Skeletal muscle tissue (tissue), 4 donors: ENCODE measurements around the gene ATP6V0D1. TPM values are rescaled to one million over a fixed set of nuclear protein-coding genes. Genes with fewer than 3 reads are reported as not detected.

Experiments used
- H3K27ac ChIP-seq: one replicate; pipeline ENCODE4 v1.7.0; 2013; ENCODE audit warnings: mild to moderate bottlenecking, low read depth, low read length, inconsistent platforms
- H3K27me3 ChIP-seq, 3 donors: one replicate each; pipeline ENCODE4 v1.7.0; 2013; ENCODE audit warnings: low read length in 3 of 3; ENCODE audit not compliant: control insufficient read depth in 3 of 3, insufficient read depth in 3 of 3
- H3K36me3 ChIP-seq, 3 donors: one replicate each; pipeline ENCODE4 v1.7.0; 2013; ENCODE audit warnings: low read length in 3 of 3; ENCODE audit not compliant: control insufficient read depth in 3 of 3, insufficient read depth in 3 of 3
- H3K4me1 ChIP-seq, 3 donors: one replicate each; pipeline ENCODE4 v1.7.0; 2013; ENCODE audit warnings: low read length in 3 of 3, mild to moderate bottlenecking in 3 of 3; ENCODE audit not compliant: control insufficient read depth in 3 of 3, insufficient read depth in 3 of 3
- H3K4me3 ChIP-seq, 3 donors: one replicate each; pipeline ENCODE4 v1.7.0; 2013; ENCODE audit warnings: low read length in 3 of 3
- H3K9ac ChIP-seq, 3 donors: one replicate each; pipeline ENCODE4 v1.7.0; 2013; ENCODE audit warnings: low read length in 3 of 3, mild to moderate bottlenecking in 3 of 3, moderate library complexity in 2 of 3, low read depth in 1 of 3
- H3K9me3 ChIP-seq, 3 donors: one replicate each; pipeline ENCODE4 v1.7.0; 2013; ENCODE audit warnings: low read length in 3 of 3; ENCODE audit not compliant: control insufficient read depth in 3 of 3
- total RNA-seq: library from RNA; depleted of rRNA; stranded (reverse); fragments of >200 nt; gene quantifications from one replicate; pipeline ENCODE4 v1.2.3, GENCODE V29; 2014
- donor health status: Osteomylitis.

The ATP6V0D1 gene
- total RNA-seq, 1 donor from 2014 or later = 46.4 TPM

DNA sequence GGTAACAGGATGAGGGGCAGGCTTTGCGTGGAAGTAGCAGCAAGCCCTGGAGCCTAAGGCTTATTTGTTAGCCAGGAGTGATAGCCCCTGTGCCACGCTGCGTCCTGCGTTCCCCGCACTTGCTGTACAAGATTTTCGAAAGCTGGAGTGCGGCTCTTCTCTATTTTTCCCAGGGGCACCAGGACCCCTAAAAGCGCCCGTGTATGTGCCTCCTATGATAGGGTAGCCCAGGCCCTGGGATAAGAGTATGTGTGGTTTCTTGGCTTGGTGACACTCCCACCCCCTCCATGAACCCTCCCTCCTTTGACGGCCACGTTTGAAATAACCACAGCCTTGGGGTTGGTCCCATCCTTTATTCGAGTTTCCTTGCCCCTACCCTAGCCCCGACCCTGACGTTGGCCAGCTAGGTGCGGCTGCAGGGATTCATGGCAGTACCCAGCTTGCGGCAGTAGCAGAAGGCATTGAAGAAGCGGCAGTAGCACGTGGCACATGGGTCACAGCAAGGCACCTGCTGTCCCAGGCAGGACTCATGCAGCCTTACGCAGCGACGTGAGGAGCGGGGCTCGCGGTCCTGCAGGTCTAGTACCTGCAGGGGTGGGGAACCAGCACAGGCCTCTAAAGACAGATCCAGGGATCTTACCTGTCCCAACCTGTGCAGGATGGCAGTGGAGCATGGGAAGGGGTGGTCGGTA, 1.4 kb upstream of the ATP6V0D1 start:
- no peaks in the 10 kb centered on the region for H3K9me3 ChIP-seq
- H3K4me3 ChIP-seq = peak overlapping the region; percentile 81 to 86 (median 83)

GRCh38 chr16:67481561-67482232, 740 bp upstream of the ATP6V0D1 start:
- Histone ChIP-seq H3K4me3 (peak overlapping the region; percentile 81 to 86 (median 83)), H3K9ac (peak overlapping the region; percentile 83 to 96 (median 90)), H3K4me1 (peaks cover 27 to 39% (median 28%) of the 10 kb centered on the region in 3 donors), H3K9me3 (no peaks in the 10 kb centered on the region), H3K36me3 (peaks cover 0 to 13% (median 4%) of the 10 kb centered on the region in 3 donors), H3K27me3 (no peaks in the 10 kb centered on the region), H3K27ac (peak overlapping the region; percentile 81)

More for the DNA sequence above, 1.4 kb upstream of the ATP6V0D1 start:
- Histone ChIP-seq H3K9ac (peak overlapping the region; percentile 72 to 96 (median 90)), H3K27me3 (no peaks in the 10 kb centered on the region), H3K27ac (no peak overlapping the region), H3K36me3 (peaks cover 0 to 13% (median 4%) of the 10 kb centered on the region in 3 donors), H3K4me1 (peaks cover 27 to 39% (median 28%) of the 10 kb centered on the region in 3 donors)

DNA sequence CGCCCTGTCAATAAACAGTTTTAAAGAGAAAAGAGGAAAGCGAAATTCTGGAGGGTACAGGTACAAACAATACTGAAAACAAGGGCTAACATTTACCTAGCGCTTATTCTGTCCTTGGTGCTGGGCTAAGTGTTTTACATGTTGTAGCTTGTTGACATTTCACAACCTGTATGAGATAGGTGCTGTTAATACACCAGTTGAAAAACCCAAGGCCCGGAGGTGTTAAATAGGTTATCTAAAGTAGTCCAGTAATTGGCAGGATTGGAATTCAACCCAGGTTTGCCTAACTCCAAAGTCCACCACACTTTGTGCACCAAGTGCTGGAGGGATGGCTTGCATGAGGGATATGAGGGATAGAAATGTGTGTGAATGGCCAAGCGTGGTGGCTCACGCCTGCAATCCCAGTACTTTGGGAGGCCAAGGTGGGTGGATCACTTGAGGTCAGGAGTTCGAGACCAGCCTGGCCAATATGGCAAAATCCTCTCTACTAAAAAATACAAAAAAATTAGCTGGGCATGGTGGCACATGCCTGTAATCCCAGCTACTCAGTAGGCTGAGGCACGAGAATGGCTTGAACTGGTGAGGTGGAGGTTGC, 2.9 kb downstream of the ATP6V0D1 start:
- no peaks in the 10 kb centered on the region for H3K9me3 ChIP-seq
- H3K9ac ChIP-seq = no peak overlapping the region
- H3K36me3 ChIP-seq = peaks cover 0 to 2% (median 0%) of the 10 kb centered on the region in 3 donors
- H3K4me1 ChIP-seq = peaks cover 41 to 62% (median 44%) of the 10 kb centered on the region in 3 donors
- no peak overlapping the region for H3K4me3 ChIP-seq
- H3K27me3 ChIP-seq = no peaks in the 10 kb centered on the region
- H3K27ac ChIP-seq = no peak overlapping the region

GRCh38 chr16:67474551-67475455, 6.2 kb downstream of the ATP6V0D1 start:
- Histone ChIP-seq H3K27me3 (no peaks in the 10 kb centered on the region), H3K9ac (no peak overlapping the region), H3K4me1 (peaks cover 40 to 58% (median 46%) of the 10 kb centered on the region in 3 donors), H3K27ac (no peak overlapping the region), H3K9me3 (no peaks in the 10 kb centered on the region), H3K36me3 (peaks cover 0 to 2% (median 0%) of the 10 kb centered on the region in 3 donors), H3K4me3 (no peak overlapping the region)

GRCh38 chr16:67471758-67472384, 9.1 kb downstream of the ATP6V0D1 start:
- no peak overlapping the region for H3K4me3 ChIP-seq
- no peak overlapping the region for H3K27ac ChIP-seq
- peak overlapping the region in 1 of 3 donors; percentile 40 for H3K9ac ChIP-seq
- H3K27me3 ChIP-seq = no peaks in the 10 kb centered on the region
- H3K4me1 ChIP-seq = peaks cover 51 to 70% (median 51%) of the 10 kb centered on the region in 3 donors
- H3K36me3 ChIP-seq = no peaks in the 10 kb centered on the region
- H3K9me3 ChIP-seq = no peaks in the 10 kb centered on the region

GRCh38 chr16:67470359-67470758, 10.6 kb downstream of the ATP6V0D1 start:
- H3K4me3 ChIP-seq = no peak overlapping the region
- no peaks in the 10 kb centered on the region for H3K36me3 ChIP-seq
- H3K4me1 ChIP-seq = peaks cover 51 to 76% (median 53%) of the 10 kb centered on the region in 3 donors
- H3K9me3 ChIP-seq = no peaks in the 10 kb centered on the region
- no peaks in the 10 kb centered on the region for H3K27me3 ChIP-seq
- no peak overlapping the region for H3K9ac ChIP-seq
- peak overlapping the region; percentile 10 for H3K27ac ChIP-seq

DNA sequence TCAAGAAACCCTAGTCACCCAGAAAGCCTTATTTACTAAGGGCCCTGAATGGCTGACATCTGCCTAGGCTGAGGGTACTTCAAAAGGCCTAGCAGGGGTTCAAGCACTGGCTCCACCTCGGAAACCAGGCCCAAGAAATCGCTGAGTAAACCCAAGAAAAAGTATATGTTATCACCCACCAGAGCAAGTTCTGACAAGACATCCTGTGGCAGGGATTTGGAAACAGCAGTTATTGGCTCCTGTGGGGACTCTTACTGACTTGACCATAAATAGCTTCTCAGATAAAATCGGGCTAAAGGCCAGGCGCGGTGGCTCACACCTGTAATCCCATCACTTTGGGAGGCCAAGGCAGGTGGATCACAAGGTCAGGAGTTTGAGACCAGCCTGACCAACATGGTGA, 12.2 kb downstream of the ATP6V0D1 start:
- H3K4me3 ChIP-seq = no peak overlapping the region
- peaks cover 58 to 76% (median 60%) of the 10 kb centered on the region in 3 donors for H3K4me1 ChIP-seq
- H3K9me3 ChIP-seq = no peaks in the 10 kb centered on the region
- H3K36me3 ChIP-seq = no peaks in the 10 kb centered on the region
- H3K27ac ChIP-seq = no peak overlapping the region
- H3K27me3 ChIP-seq = no peaks in the 10 kb centered on the region
- H3K9ac ChIP-seq = no peak overlapping the region

GRCh38 chr16:67466581-67466980, 14.4 kb downstream of the ATP6V0D1 start:
- Histone ChIP-seq H3K4me1 (peaks cover 70 to 83% (median 72%) of the 10 kb centered on the region in 3 donors), H3K27me3 (no peaks in the 10 kb centered on the region), H3K27ac (no peak overlapping the region), H3K36me3 (no peaks in the 10 kb centered on the region), H3K9ac (no peak overlapping the region), H3K4me3 (no peak overlapping the region), H3K9me3 (no peaks in the 10 kb centered on the region)

GRCh38 chr16:67464565-67464964, 16.4 kb downstream of the ATP6V0D1 start:
- Histone ChIP-seq H3K9me3 (no peaks in the 10 kb centered on the region), H3K36me3 (peaks cover 0 to 3% (median 0%) of the 10 kb centered on the region in 3 donors), H3K9ac (peak overlapping the region in 1 of 3 donors; percentile 57), H3K4me3 (no peak overlapping the region), H3K27ac (no peak overlapping the region), H3K4me1 (peaks cover 73 to 87% (median 74%) of the 10 kb centered on the region in 3 donors), H3K27me3 (no peaks in the 10 kb centered on the region)
